HG02938 (cell line): Measurements from ENCODE around the gene C12orf57.

Experiments used
- ATAC-seq: cut with Tn5 transposase; IDR thresholded peaks from one replicate; pipeline ENCODE4 v1.9.1; 2021; ENCODE audit warnings: mild to moderate bottlenecking, moderate library complexity; ENCODE audit not compliant: unreplicated experiment

C12orf57 gene

DNA sequence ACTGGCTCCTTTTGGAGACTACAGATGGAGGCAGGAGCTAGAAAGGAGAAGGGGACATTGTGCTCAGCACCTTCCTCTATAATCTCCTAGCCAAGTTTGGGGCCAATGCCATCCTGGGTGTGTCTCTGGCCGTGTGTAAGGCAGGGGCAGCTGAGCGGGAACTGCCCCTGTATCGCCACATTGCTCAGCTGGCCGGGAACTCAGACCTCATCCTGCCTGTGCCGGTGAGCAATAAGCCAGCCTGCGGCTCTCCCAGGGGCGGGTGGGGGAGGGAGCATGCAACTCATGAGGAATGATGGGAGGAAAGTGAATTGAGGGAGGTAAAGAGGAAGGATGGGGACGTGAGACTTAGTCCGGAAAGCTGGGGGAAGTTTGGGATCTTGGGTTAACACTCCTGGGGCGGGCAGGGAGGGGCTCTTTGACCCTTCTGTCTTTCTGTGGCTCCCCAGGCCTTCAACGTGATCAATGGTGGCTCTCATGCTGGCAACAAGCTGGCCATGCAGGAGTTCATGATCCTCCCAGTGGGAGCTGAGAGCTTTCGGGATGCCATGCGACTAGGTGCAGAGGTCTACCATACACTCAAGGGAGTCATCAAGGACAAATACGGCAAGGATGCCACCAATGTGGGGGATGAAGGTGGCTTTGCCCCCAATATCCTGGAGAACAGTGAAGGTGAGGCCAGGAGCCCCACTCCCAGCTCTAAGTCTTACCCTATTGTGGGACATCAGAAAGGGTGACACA, 26.2 kb upstream of the C12orf57 start:
- no peak for ATAC-seq

DNA sequence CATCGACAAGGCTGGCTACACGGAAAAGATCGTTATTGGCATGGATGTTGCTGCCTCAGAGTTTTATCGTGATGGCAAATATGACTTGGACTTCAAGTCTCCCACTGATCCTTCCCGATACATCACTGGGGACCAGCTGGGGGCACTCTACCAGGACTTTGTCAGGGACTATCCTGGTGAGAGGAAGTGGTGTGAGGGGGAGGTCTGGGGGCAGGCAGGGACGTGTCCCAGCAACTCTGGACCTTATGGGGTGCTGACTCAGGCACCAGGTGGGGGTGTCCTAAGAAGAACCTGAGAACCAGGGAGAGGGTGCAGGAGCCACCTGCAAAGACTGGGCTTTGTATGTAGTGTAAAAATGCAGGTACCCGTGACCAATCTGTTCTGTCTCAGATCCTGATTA, 24.2 kb upstream of the C12orf57 start:
- no peak for ATAC-seq

DNA sequence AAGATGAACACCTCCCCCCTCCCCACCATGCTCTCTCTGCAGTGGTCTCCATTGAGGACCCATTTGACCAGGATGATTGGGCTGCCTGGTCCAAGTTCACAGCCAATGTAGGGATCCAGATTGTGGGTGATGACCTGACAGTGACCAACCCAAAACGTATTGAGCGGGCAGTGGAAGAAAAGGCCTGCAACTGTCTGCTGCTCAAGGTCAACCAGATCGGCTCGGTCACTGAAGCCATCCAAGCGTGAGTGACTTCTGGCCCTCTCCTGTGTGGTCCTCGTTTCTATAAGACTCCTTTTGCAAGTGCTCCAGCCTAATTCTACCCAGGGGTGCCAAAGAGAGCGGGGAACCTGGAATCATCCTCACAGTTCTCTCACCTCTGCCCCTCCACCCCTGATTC, 22.3 kb upstream of the C12orf57 start:
- no peak for ATAC-seq

DNA sequence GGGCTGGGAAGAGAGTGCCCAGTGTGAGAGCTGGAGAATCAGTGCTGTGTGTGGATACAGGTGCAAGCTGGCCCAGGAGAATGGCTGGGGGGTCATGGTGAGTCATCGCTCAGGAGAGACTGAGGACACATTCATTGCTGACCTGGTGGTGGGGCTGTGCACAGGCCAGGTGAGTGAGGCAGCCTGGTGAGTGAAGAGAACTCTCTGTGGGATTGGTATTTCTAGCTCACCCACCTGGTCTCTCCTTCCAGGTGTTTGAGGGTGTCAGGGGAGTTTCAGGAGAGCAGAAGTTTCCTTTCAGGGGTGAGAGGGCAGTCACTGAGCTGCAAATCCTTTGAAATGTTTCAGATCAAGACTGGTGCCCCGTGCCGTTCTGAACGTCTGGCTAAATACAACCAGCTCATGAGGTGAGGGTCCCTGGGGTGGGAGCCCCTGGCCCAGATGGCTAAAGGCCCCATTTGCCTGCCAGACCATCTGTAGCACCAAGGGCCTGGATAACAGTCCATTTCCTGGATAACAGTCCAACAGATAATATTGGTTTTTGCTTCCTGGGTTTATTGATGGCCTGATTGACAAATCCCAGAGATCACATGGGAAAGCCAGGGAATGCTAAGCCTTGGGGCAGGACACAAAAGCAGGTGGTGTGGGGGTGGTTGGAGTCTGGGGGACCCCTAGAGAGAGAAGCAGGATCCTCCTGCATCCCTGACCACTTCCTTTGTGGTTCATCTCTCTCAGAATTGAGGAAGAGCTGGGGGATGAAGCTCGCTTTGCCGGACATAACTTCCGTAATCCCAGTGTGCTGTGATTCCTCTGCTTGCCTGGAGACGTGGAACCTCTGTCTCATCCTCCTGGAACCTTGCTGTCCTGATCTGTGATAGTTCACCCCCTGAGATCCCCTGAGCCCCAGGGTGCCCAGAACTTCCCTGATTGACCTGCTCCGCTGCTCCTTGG, 21.6 kb upstream of the C12orf57 start:
- ATAC-seq: no peak

DNA sequence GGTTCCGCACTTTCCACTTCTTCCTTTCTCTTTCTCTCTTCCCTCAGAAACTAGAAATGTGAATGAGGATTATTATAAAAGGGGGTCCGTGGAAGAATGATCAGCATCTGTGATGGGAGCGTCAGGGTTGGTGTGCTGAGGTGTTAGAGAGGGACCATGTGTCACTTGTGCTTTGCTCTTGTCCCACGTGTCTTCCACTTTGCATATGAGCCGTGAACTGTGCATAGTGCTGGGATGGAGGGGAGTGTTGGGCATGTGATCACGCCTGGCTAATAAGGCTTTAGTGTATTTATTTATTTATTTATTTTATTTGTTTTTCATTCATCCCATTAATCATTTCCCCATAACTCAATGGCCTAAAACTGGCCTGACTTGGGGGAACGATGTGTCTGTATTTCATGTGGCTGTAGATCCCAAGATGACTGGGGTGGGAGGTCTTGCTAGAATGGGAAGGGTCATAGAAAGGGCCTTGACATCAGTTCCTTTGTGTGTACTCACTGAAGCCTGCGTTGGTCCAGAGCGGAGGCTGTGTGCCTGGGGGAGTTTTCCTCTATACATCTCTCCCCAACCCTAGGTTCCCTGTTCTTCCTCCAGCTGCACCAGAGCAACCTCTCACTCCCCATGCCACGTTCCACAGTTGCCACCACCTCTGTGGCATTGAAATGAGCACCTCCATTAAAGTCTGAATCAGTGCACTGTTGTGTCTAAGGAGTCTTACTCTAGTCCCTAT, 20.7 kb upstream of the C12orf57 start:
- ATAC-seq: no peak

DNA sequence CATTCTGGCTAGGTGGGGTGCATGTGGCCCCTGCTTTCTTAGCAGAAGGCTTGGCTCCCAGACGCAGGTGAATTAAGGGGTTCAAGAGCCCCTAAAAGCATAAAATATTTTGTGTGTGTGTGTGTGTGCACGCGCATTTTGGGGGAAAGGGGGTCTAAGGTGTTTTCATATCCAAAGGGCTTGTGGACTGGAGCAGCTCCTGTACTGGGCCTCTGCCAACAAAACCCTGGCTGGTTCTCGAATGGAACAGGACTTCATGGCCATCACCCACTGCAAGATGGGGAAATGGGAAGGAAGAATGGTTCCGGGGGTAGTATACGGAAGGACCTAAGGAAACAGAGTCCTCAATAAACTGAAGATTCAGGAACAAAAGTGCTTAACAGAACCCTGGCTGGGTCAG, 20.0 kb upstream of the C12orf57 start:
- ATAC-seq: no peak

DNA sequence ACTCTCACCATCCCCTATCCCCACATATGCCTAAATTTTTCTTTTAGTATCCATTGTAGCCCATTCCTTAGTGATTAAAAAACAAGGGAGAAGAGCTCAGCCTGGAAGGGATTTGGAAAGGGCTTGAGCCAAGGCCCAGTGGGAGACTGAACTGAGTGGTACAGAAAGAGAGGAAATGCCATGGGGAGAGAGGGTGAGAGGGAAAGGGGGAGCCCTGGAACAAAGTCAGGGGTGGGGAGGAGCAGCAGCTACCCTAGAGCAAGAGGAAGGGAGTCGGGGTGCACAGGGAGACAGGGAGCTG, 18.6 kb upstream of the C12orf57 start:
- no peak for ATAC-seq

DNA sequence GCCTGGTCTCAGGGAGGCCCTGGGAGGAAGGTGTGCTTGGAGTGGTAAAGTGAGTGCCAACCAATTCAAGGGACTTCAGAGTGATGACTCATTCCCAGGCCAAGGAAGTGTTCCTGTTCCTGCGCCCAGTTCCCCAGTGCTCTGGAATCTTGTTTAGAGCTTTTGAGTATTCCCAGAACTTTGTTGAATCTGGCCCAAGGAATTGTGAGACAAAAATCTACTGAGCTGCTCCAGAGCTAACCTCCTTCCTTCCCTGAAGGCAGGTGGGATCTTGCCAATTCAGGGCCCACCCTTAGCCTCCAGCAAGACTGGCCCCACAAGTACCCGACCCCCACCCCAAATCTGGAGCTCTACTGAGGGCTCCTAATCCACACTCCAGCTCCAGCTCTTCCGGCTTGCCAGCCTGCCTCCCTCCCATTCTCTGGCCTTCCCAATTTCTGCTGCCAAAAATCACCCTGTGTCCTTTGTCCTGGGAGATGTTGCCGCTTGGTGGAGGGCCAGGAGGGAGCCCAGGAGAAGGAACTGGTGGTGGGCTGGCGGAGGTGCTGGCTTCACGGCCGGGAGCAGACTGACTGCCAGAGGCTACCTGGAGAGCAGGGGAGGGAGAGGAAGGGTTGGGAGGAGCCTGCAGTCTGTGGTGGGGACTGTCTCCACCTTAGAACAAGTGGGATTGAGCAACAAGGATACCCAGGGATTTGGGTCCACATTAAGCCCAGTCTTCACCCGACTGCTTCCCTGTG, 18.1 kb upstream of the C12orf57 start:
- ATAC-seq: no peak

DNA sequence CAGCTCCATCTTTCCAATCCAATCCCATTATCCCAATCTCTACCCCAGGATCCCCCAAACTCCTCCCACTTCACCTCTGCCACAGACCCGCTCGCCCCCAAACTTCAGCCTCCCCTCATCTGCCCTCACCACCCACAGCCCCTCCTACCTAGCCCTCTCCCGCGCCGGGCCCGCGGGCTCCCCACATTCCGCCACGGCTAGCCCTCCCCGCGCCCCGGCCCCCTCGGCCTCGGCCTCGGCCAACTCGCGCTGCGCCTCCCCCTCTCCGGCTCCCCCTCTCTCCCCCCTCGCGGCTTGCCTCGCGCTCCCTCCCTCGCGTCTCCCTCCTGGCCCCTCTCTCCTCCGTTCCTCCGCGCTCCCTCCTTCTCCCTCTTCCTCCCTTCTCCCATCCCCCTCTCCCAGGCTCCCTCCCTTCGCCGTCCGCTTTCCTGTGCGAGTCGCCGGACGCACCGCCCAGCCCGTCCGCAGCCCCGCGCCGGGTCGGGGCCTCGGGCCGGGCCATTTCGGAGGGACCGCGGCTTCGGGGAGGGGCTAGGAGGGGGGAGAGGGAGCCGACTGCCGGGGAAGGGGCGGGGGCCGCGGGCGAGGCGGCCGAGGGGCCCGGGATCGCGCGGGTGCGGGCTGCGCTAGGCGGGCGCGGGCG, 16.3 kb upstream of the C12orf57 start, which contains the start of gene ATN1:
TSS of gene ATN1 (plus strand) at position 581 of the 643 bp plus-strand sequence. CDS start 6,043 bp downstream, outside the sequence.
- ATAC-seq: no peak

DNA sequence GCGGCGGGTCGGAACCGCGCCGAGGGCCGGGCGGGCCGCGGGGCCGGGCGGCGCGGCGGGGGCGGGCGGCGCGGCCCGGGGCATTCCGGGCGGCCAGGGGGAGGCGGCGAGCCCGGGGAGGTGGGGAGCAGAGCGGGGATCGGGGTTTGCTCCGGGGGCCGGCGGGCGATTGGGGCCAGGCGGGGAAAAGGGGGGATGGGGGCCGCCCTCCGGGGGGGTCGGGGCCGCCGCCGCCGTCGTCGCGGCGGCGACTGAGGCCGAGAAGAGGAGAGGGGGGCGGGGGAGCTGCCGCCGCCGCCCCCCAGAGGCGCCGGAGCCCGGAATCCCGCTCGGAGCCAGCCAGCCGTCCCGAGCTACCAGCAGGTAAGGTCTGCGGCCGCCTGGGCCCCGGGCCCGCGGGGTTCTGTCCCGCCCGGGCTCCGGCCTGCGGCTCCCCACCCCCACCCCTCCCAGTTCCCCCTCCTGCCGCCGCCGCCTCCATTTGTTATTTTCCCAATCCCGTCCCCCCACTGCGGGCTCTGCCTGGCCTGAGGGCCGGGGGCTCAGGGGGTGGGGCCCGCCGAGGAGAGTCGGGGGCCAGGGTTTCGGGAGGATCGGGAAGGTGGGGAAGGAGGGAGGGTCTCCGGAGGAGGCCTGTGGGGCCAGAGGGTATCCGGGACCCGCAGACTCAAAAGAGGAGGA, 15.7 kb upstream of the C12orf57 start:
- ATAC-seq: no peak

DNA sequence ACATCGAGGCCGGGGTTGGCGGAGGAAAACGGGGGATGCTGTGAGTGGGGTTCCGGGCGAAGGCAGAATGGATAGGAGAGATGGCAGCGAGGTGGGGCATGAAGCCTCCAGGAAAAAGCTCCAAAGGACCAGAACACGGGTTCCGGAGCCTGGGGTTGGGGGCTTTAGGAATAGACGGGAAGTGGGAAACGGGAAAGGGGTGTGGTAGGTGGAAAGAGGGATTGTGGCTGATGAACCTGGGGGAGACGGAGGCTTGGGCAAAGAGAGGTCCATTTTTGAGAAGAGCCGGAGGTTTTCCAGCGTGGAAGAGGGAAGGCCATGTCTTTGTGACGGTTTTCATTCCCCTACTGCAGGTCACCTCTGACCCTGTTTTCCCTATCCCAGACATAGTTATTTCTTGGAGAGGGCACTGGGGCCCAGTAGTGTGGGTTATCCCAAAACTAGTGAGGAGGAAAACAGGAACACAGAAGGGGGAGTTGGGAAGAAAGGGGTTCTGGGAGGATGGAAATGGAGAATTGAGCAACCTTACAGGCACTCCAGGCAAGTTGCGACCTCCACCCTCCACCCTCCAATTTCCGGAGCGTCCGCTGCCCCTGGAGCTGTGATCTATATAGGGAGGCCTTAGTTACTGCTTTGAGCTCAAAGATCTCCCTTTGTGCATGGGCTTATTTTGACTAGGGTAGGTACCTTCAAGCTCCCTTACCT, 15.0 kb upstream of the C12orf57 start:
- no peak for ATAC-seq

DNA sequence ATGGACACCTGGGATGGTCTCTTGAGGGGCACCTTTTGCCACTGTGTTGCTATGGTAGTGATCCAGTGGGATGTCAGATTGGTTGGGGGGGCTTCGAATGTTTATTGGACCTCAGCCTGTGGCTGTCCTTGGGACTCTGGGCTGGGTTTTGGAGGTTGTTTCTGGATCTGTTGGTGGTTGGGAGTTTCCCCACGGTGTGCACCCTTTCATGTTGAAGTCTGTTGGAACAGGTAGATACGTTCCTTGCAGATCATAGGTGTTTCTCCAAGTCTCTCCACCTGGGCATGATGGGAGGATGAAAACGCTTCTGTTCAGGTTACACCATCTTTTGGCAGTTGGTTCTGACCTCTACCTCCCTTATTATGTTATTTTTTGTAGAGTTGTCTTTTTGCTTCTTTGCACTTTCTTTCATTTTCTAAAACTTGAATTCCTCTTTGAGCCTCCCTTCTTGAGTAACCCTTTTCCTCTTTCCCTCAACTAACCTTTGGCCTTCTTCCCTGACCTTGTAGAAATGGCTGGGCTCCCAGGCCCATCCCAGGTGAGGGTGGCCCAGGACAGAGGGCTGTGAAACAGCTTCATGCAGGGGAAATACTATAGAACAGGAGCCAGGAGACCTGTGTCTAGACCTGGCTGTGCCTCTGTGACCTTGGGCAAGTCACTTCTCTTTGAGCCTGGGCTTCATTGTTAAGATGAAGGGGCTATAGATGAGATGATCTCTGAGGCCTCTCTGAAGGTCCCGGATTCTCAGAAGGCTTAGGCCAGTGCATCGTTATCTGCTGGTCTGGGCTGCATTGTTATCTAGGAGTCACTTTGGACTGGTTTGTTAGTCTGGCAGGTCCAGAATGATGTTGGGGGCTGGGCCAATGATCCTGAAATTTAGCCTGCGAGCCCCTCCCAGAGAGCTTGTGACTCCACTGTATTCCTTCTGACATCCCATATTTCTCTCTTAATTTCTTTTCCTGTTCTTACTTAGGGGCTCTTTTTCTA, 14.1 kb upstream of the C12orf57 start:
- no peak for ATAC-seq

DNA sequence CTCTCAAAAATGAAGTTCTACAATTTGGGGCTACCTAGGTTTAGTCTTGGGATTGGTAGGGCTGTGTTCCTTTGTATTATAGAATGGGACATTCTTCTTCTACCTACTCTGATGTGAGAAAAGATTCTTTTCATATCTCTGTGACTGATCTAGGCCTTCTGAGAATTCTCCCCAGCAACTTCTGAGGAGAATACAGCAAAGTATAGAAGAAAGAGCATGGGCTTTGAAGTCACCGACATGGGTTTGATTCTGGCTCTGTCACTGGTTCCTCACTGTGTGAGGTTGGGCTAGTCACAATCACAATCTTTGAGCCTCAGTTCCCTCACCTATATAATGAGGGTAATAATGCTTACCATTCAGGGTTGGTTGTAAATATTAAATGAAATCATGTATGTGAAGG, 11.1 kb upstream of the C12orf57 start:
- no peak for ATAC-seq

DNA sequence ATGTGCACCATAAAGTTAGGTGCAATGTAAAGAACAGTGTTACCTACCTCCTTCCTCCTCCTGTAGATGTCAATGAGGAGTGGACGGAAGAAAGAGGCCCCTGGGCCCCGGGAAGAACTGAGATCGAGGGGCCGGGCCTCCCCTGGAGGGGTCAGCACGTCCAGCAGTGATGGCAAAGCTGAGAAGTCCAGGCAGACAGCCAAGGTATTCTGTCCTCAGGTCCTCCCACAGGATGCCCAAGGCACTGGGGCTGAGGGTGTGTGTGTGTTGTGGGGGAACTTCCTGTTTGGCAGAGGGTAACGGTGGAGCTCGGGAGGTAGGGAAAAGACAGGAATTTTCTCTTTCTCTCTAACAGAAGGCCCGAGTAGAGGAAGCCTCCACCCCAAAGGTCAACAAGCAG, 9.7 kb upstream of the C12orf57 start:
- ATAC-seq: no peak

DNA sequence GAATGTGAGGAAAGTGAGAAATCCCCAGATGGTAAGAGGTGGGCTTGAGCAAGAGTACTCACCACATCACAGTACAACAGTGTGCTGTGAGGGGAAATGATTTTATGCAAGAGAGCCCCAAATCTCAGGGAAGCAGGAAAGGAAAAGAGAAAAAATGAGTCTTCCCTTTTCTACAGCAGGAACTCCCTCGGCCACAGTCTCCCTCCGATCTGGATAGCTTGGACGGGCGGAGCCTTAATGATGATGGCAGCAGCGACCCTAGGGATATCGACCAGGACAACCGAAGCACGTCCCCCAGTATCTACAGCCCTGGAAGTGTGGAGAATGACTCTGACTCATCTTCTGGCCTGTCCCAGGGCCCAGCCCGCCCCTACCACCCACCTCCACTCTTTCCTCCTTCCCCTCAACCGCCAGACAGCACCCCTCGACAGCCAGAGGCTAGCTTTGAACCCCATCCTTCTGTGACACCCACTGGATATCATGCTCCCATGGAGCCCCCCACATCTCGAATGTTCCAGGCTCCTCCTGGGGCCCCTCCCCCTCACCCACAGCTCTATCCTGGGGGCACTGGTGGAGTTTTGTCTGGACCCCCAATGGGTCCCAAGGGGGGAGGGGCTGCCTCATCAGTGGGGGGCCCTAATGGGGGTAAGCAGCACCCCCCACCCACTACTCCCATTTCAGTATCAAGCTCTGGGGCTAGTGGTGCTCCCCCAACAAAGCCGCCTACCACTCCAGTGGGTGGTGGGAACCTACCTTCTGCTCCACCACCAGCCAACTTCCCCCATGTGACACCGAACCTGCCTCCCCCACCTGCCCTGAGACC, 8.2 kb upstream of the C12orf57 start:
- no peak for ATAC-seq

DNA sequence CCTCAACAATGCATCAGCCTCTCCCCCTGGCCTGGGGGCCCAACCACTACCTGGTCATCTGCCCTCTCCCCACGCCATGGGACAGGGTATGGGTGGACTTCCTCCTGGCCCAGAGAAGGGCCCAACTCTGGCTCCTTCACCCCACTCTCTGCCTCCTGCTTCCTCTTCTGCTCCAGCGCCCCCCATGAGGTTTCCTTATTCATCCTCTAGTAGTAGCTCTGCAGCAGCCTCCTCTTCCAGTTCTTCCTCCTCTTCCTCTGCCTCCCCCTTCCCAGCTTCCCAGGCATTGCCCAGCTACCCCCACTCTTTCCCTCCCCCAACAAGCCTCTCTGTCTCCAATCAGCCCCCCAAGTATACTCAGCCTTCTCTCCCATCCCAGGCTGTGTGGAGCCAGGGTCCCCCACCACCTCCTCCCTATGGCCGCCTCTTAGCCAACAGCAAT, 7.6 kb upstream of the C12orf57 start:
- ATAC-seq: no peak
